HEK293 (cell line): Measurements from ENCODE around the gene RMC1.

Experiments
- CTCF ChIA-PET: fragments of 350-600 bp; formaldehyde crosslinking; extraction: SDS; loops from one replicate; lab custom pipeline; 2021; ENCODE audit warnings: antibody characterized with exemption; lab: Yijun Ruan, JAX
- POLR2A ChIA-PET: fragments of 300-600 bp; formaldehyde crosslinking; extraction: SDS; loops from one replicate; lab custom pipeline; 2020; ENCODE audit warnings: antibody characterized with exemption, inconsistent platforms; lab: Yijun Ruan, JAX
- H3K27ac ChIP-seq: fragments of 200-500 bp; sonication (Bioruptor generic); 2 replicates; pipeline ENCODE4 v1.5.1; 2014; ENCODE audit warnings: low read depth, low read length, control low read depth, inconsistent platforms; ENCODE audit errors: extremely low read depth
- H3K36me3 ChIP-seq, 2 experiments: fragments of 200-500 bp in 1 of 2; sonication (Bioruptor generic) in 1 of 2; 1 replicate in 1 of 2; 2 replicates in 1 of 2; pipeline ENCODE4 v1.5.1; 2014 to 2017; ENCODE audit warnings: inconsistent platforms in 2 of 2, low read length in 2 of 2; ENCODE audit not compliant: control insufficient read depth in 2 of 2, insufficient read depth in 1 of 2
- H3K4me1 ChIP-seq: fragments of 200-500 bp; sonication (Bioruptor generic); 2 replicates; pipeline ENCODE4 v1.5.1; 2014; ENCODE audit warnings: mild to moderate bottlenecking, low read length, inconsistent platforms; ENCODE audit not compliant: control insufficient read depth, insufficient read depth
- H3K4me3 ChIP-seq: 2 replicates; pipeline ENCODE4 v1.5.1; 2011; ENCODE audit warnings: low read depth, mild to moderate bottlenecking, control low read depth, low read length, moderate library complexity
- H3K9me3 ChIP-seq: fragments of 200-500 bp; sonication (Bioruptor generic); 2 replicates; pipeline ENCODE4 v1.5.1; 2014; ENCODE audit warnings: low read depth, low read length, inconsistent platforms; ENCODE audit not compliant: control insufficient read depth, insufficient read depth
- FEZF1 ChIP-seq: fragments of 450-650 bp; formaldehyde crosslinking; IDR thresholded peaks from 2 replicates; pipeline ENCODE4 v1.5.1; 2016; ENCODE audit warnings: missing biosample characterization, missing genetic modification characterization
- KLF10 ChIP-seq: fragments of 450-650 bp; IDR thresholded peaks from 2 replicates; pipeline ENCODE4 v1.5.1; 2018; ENCODE audit warnings: missing biosample characterization, mild to moderate bottlenecking, missing genetic modification characterization
- MZF1 ChIP-seq: fragments of 450-650 bp; formaldehyde crosslinking; IDR thresholded peaks from 2 replicates; pipeline ENCODE4 v1.5.1; 2017; ENCODE audit warnings: missing biosample characterization, missing genetic modification characterization, borderline replicate concordance
- OSR2 ChIP-seq: fragments of 450-650 bp; formaldehyde crosslinking; IDR thresholded peaks from 2 replicates; pipeline ENCODE4 v1.5.1; 2016; ENCODE audit warnings: missing biosample characterization, missing genetic modification characterization
- REPIN1 ChIP-seq: fragments of 450-650 bp; formaldehyde crosslinking; IDR thresholded peaks from 2 replicates; pipeline ENCODE4 v1.5.1; 2017; ENCODE audit warnings: missing biosample characterization, missing genetic modification characterization, low read depth
- WT1 ChIP-seq: fragments of 450-650 bp; formaldehyde crosslinking; IDR thresholded peaks from 2 replicates; pipeline ENCODE4 v1.5.1; 2016; ENCODE audit warnings: missing biosample characterization, missing genetic modification characterization
- ZBTB21 ChIP-seq: fragments of 450-650 bp; formaldehyde crosslinking; IDR thresholded peaks from 2 replicates; pipeline ENCODE4 v1.5.1; 2017; ENCODE audit warnings: missing biosample characterization, missing genetic modification characterization
- ZNF133 ChIP-seq: fragments of 450-650 bp; formaldehyde crosslinking; IDR thresholded peaks from 2 replicates; pipeline ENCODE4 v1.5.1; 2016; ENCODE audit warnings: missing biosample characterization, missing genetic modification characterization
- ZNF19 ChIP-seq: fragments of 450-650 bp; formaldehyde crosslinking; IDR thresholded peaks from 2 replicates; pipeline ENCODE4; 2016; ENCODE audit warnings: missing biosample characterization, missing genetic modification characterization, low read depth
- ZNF366 ChIP-seq: fragments of 450-650 bp; formaldehyde crosslinking; conservative IDR thresholded peaks from 2 replicates; pipeline ENCODE4 v1.5.1; 2016; ENCODE audit warnings: missing biosample characterization, missing genetic modification characterization
- ZNF416 ChIP-seq: fragments of 450-650 bp; formaldehyde crosslinking; IDR thresholded peaks from 2 replicates; pipeline ENCODE4 v1.5.1; 2016; ENCODE audit warnings: missing biosample characterization, missing genetic modification characterization
- ZNF488 ChIP-seq: fragments of 450-650 bp; formaldehyde crosslinking; IDR thresholded peaks from 2 replicates; pipeline ENCODE4 v1.5.1; 2016; ENCODE audit warnings: missing biosample characterization, missing genetic modification characterization
- ZNF514 ChIP-seq: fragments of 450-650 bp; formaldehyde crosslinking; IDR thresholded peaks from 2 replicates; pipeline ENCODE4 v1.5.1; 2016; ENCODE audit warnings: missing biosample characterization, missing genetic modification characterization
- ZNF624 ChIP-seq: fragments of 450-650 bp; formaldehyde crosslinking; IDR thresholded peaks from 2 replicates; pipeline ENCODE4 v1.5.1; 2017; ENCODE audit warnings: missing biosample characterization, missing genetic modification characterization
- ZNF660 ChIP-seq: fragments of 450-650 bp; IDR thresholded peaks from 2 replicates; pipeline ENCODE4 v1.5.1; 2018; ENCODE audit warnings: missing biosample characterization, mild to moderate bottlenecking, missing genetic modification characterization
- ZNF670 ChIP-seq: fragments of 450-650 bp; formaldehyde crosslinking; IDR thresholded peaks from 2 replicates; pipeline ENCODE4 v1.5.1; 2016; ENCODE audit warnings: missing biosample characterization, missing genetic modification characterization, low read depth
- TF ChIP-seq, protein P1 (sequence below): fragments of 450-650 bp; formaldehyde crosslinking; IDR thresholded peaks from 2 replicates; pipeline ENCODE4 v1.5.1; 2016; ENCODE audit warnings: missing biosample characterization, missing genetic modification characterization
- TF ChIP-seq, protein P2 (sequence below): fragments of 450-650 bp; formaldehyde crosslinking; IDR thresholded peaks from 2 replicates; pipeline ENCODE4 v1.5.1; 2016; ENCODE audit warnings: missing biosample characterization, missing genetic modification characterization

RMC1 gene

GRCh38 chr18:23532848-23533247 lies 29.5 kb downstream of the RMC1 start (continued):
- no peak for TF ChIP-seq OSR2 (tag by site-specific recombination)
- TF ChIP-seq, all 188 proteins: peak for 0

GRCh38 chr18:23534276-23534675 lies 31.0 kb downstream of the RMC1 start:
- CTCF ChIA-PET = interaction anchor here (1.0 to 3.8 kb wide), 2 partner anchors 18 to 278 kb away, joined by 3 to 20 read pairs; no protein-coding TSS in a partner anchor
- Histone ChIP-seq H3K4me1 (no peaks in the 10 kb centered on the region), H3K36me3 (peaks cover 43 to 100% of the 10 kb centered on the region in 2 experiments), H3K9me3 (no peaks in the 10 kb centered on the region), H3K27ac (no peak overlapping the region), H3K4me3 (no peak overlapping the region)
- TF ChIP-seq ZNF133 (tag by site-specific recombination) = no peak
- no peak for TF ChIP-seq ZNF514 (tag by site-specific recombination)
- TF ChIP-seq, protein P1, sequence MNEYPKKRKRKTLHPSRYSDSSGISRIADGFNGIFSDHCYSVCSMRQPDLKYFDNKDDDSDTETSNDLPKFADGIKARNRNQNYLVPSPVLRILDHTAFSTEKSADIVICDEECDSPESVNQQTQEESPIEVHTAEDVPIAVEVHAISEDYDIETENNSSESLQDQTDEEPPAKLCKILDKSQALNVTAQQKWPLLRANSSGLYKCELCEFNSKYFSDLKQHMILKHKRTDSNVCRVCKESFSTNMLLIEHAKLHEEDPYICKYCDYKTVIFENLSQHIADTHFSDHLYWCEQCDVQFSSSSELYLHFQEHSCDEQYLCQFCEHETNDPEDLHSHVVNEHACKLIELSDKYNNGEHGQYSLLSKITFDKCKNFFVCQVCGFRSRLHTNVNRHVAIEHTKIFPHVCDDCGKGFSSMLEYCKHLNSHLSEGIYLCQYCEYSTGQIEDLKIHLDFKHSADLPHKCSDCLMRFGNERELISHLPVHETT (tag by site-specific recombination) = no peak
- TF ChIP-seq FEZF1 (tag by site-specific recombination) = no peak
- TF ChIP-seq WT1 (tag by site-specific recombination) = no peak
- TF ChIP-seq REPIN1 = no peak
- TF ChIP-seq ZNF366 (tag by site-specific recombination) = no peak
- no peak for TF ChIP-seq ZNF670 (tag by site-specific recombination)
- TF ChIP-seq, protein P2, sequence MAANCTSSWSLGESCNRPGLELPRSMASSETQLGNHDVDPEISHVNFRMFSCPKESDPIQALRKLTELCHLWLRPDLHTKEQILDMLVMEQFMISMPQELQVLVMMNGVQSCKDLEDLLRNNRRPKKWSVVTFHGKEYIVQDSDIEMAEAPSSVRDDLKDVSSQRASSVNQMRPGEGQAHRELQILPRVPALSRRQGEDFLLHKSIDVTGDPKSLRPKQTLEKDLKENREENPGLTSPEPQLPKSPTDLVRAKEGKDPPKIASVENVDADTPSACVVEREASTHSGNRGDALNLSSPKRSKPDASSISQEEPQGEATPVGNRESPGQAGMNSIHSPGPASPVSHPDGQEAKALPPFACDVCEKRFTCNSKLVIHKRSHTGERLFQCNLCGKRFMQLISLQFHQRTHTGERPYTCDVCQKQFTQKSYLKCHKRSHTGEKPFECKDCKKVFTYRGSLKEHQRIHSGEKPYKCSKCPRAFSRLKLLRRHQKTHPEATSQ (tag by site-specific recombination) = no peak
- no peak for TF ChIP-seq ZBTB21 (tag by site-specific recombination)
- TF ChIP-seq ZNF416 (tag by site-specific recombination) = no peak
- TF ChIP-seq KLF10 (tag by site-specific recombination) = no peak
- TF ChIP-seq ZNF19 (tag by site-specific recombination) = no peak
- POLR2A ChIA-PET = no interaction called here

GRCh38 chr18:23536204-23536603 lies 32.9 kb downstream of the RMC1 start:
- no peak overlapping the region for H3K27ac ChIP-seq
- H3K9me3 ChIP-seq = no peaks in the 10 kb centered on the region
- CTCF ChIA-PET = no interaction called here
- no peak overlapping the region for H3K4me3 ChIP-seq
- POLR2A ChIA-PET = no interaction called here
- peaks cover 44 to 100% of the 10 kb centered on the region in 2 experiments for H3K36me3 ChIP-seq
- no peak for TF ChIP-seq ZNF488
- TF ChIP-seq MZF1 = peak; percentile 40; the same call in 1 of the 2 replicates
- TF ChIP-seq KLF10 (tag by site-specific recombination) = no peak
- no peak for TF ChIP-seq ZNF624 (tag by site-specific recombination)
- TF ChIP-seq ZNF660 (tag by site-specific recombination) = no peak
- TF ChIP-seq, protein P2 (tag by site-specific recombination) = no peak
- H3K4me1 ChIP-seq = no peaks in the 10 kb centered on the region
